Ovary (tissue), 3 donors: ENCODE results near the gene DLK2.

Source experiments
- CTCF ChIP-seq, 3 donors: fragments of 450-650 bp in 2 of 3; fragments of 200-600 bp in 1 of 3; IDR thresholded peaks; one replicate each; pipeline versions ENCODE4 v1.5.1 to v1.8.0; 2016 to 2022; ENCODE audit warnings: antibody characterized with exemption in 3 of 3, mild to moderate bottlenecking in 1 of 3
- EP300 ChIP-seq: sonication (generic); formaldehyde crosslinking; IDR thresholded peaks from one replicate; pipeline ENCODE4 v1.6.1; 2017; ENCODE audit warnings: antibody characterized with exemption
- POLR2A ChIP-seq: fragments of 450-650 bp; IDR thresholded peaks from one replicate; pipeline ENCODE4 v1.6.1; 2017; ENCODE audit warnings: antibody characterized with exemption, mild to moderate bottlenecking, moderate library complexity
- donor health status: DM: no; HTN: no; CAD: no.

GRCh38 chr6:43459535-43459934, 4.2 kb upstream of the DLK2 start:
- TF ChIP-seq EP300 (no peak), CTCF (IDR thresholded peaks at IDR 0.05) (no peak), POLR2A (no peak)
